Measurements from ENCODE around the gene CLEC7A.

The CLEC7A gene

DNA sequence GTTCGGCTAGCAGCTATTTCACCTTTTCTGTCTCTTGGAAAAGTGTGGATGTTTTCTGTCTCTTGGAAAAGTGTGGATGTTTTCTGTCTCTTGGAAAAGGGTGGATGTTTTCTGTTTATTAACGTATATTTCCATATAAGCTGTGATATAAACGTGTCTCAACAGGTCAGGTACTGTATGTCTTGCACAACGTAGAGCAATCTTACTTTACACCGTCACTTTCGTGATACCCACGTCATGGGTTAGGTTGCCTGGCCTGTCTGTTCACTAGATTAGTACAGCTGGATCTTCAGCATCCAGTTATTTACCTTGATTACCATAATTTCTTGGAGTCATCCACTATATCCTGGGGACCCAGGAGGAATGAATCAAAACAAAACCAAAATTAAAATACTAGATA, 14.1 kb downstream of the CLEC7A start:
- TF ChIP-seq, protein P1, sequence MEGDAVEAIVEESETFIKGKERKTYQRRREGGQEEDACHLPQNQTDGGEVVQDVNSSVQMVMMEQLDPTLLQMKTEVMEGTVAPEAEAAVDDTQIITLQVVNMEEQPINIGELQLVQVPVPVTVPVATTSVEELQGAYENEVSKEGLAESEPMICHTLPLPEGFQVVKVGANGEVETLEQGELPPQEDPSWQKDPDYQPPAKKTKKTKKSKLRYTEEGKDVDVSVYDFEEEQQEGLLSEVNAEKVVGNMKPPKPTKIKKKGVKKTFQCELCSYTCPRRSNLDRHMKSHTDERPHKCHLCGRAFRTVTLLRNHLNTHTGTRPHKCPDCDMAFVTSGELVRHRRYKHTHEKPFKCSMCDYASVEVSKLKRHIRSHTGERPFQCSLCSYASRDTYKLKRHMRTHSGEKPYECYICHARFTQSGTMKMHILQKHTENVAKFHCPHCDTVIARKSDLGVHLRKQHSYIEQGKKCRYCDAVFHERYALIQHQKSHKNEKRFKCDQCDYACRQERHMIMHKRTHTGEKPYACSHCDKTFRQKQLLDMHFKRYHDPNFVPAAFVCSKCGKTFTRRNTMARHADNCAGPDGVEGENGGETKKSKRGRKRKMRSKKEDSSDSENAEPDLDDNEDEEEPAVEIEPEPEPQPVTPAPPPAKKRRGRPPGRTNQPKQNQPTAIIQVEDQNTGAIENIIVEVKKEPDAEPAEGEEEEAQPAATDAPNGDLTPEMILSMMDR (IDR thresholded peaks at IDR 0.05): no peak

GRCh38 chr12:10115311-10115710, 14.7 kb downstream of the CLEC7A start:
- TF ChIP-seq, protein P1 (IDR thresholded peaks at IDR 0.05): no peak

GRCh38 chr12:10113920-10114319, 16.1 kb downstream of the CLEC7A start:
- TF ChIP-seq, protein P1 (IDR thresholded peaks at IDR 0.05): no peak

GRCh38 chr12:10113075-10113474, 16.9 kb downstream of the CLEC7A start:
- TF ChIP-seq, protein P1 (IDR thresholded peaks at IDR 0.05): no peak

- TF ChIP-seq, protein P1 (IDR thresholded peaks at IDR 0.05): no peak
These were observed 18.5 kb downstream of the CLEC7A start for GRCh38 chr12:10111451-10111850.

DNA sequence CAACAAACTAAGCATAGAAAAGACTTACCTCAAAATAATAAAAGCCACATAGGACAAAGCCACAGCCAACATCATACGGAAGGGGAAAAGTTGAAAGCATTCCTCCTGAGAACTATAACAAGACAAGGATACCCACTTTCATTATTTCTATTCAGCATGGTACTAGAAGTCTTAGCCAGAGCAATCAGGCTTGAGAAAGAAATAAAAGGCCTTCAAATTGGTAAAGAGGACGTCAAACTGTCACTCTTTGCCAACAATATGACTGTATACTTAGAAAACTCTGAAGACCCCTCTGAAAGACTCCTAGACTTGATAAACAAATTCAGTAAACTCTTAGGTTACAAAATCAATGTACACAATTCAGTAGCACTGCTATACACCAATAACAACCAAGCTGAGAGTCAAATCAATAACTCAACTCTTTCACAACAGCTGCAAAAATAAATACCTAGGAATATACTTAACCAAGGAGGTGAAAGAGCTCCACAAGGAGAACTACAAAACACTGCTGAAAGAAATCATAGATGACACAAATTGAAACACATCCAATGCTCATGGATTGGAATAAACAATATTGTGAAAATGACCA, 19.6 kb downstream of the CLEC7A start:
- TF ChIP-seq, protein P1 (IDR thresholded peaks at IDR 0.05): no peak

- TF ChIP-seq, protein P1 (IDR thresholded peaks at IDR 0.05): no peak
These were observed 27.7 kb downstream of the CLEC7A start for GRCh38 chr12:10102322-10102721.
